CD4-positive, alpha-beta T cell treated with Interferon gamma for 1 hour (primary cell): ENCODE results near the gene ROGDI.

Experiments
- DNase-seq: peaks from one replicate; pipeline ENCODE4 v3.0.0-alpha.2; 2020

The ROGDI gene

DNA sequence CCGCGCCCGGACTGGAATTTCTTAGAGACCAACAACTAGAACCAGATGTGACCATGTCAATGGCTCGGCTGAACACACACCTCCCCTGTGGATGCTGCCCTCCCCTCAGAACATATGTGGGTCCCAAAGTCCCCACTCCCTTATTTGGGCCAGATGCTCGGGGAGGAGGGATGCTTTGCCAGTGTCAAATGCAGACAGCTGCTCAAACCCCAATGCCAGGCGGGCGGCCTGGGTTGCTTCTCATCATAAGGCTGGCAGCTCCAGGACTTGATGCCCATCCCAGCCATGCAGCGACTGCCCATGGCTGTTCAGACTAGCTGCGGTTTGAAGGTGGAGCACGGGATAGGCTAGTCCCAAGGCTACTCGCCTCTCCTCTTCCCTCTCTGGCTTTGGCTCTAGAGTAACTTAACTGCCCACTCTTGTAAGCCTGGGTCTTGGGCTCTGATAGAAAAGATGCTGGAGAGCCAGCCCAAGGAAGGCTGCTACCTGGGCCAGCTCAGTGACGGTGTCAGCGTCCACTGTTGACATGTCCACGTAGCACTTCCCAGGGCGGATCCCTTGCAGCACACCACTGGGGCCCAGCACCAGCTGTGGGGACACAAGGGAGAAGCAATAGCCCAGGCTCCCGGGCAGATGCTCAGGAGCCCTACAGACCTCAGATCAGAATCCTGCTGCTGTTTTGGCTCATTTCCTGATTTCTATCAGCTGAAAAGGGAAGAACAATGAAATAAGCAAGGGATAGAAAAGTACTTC is 11.0 kb upstream of the ROGDI start:
- DNase-seq: no peak

DNA sequence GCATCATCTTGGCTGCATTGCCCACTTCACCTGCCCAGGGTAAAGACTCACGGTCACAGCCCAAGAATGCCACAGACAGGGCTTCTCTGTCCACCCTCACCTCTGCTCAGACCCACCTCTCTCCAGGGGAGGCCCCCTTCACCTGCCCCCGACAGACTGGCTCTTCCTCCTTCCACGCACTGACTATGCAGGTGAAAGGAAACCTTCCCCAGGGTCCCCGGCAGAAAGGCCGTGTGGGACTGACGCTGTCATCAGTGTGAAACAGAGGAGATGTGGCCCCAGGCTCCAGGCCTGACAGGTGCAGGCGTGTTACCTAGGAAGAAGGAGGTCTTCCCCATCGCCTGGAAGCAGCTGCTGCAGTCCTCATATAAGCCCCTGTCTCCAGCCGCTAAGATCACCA is 9.3 kb upstream of the ROGDI start:
- DNase-seq: no peak

DNA sequence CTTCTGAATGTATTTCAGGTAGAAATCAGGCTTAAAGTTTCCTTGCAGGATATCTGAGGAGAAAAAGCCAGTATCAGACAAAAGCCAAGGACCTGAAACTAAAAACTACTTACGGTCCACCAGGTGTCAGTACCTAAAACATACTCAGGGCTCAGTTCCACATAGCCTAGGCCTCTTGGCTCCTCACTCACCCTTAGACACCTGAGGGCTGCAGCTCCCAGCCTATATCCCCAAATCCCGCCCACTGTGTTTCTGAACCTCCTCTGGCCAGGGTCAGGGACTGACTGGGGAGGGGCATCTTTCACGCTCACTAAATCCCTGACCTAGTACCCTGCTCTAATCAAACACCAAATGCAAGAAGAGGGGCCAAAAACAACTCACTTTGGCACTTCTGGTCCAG is 8.8 kb upstream of the ROGDI start:
- no peak for DNase-seq

DNA sequence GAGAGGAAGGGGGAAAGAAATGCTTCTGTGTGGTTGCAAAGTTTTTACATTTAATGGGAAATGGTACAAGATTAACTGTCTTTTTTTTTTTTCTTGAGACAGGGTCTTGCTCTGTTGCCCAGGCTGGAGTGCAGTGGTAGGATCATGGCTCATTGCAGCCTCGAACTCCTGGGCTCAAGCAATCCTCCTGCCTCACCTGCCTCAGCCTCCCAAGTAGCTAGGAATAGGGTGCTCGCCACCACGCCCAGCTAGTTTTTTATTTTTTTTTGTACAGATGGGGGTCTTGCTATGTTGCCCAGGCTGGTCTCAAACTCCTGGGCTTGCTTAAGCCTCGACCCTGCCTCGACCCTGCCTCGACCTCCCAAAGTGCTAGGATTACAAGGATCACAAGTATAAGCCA is 3.8 kb upstream of the ROGDI start:
- no peak for DNase-seq

DNA sequence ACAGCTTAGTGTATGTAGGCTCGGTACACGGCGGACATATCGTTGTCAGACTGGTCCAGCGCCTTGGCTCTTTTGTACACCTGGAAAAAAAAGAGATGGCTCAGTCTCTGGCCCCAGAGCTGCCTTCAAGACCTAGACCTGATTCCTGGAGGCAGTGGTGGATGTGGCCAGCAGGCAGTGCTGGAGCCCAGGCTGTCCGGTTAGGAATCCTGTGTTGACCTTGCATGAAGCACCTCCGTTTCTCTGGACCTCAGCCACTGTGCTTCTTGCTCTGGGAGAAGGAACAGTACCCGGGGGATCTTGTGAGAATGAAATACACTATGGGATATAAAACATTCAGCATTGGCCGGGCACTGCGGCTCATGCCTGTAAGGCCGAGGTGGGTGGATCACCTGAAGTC is 2.8 kb upstream of the ROGDI start:
- DNase-seq: no peak

DNA sequence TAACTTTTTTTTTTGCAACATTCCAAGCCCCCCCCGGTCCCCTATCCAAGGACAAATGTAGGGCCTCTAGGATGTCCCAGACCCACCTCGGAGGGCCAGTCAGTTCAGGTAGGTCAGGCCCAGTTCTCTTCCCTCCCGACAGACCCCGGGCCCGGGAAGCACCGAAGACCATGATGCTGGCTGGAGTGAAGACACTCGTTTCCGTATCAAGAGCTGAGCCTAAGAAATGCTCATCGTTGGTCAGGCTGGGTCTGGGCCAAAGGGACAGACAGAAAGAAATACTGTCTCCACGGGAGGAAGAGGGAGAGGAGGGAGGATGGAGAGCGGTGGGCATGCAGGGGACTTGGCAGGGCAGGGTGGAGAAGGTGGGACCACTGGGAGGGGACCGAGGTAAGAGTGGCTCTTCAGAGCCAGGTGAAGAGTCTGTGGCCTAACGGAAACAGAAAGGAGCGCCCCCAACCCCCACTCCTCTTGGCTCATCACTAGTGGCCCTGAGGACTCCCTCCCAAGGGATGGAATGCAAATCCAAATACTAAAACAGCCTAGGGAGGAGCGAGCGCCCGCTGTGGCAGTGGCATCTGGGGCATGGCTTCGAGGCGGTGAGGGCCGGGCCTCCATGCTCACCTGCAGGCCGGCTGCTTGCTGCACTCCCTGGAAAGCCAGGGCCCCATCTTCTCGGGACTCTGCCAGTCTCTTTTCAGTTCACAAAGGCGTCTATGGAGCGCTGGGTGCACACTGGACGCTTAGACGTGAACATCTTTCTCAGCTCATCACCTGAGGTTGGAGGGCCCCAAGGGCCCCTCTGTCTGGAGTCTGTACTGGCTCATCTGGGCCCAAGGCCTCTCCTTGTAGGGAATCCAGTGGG is 1.7 kb upstream of the ROGDI start:
- no peak for DNase-seq

DNA sequence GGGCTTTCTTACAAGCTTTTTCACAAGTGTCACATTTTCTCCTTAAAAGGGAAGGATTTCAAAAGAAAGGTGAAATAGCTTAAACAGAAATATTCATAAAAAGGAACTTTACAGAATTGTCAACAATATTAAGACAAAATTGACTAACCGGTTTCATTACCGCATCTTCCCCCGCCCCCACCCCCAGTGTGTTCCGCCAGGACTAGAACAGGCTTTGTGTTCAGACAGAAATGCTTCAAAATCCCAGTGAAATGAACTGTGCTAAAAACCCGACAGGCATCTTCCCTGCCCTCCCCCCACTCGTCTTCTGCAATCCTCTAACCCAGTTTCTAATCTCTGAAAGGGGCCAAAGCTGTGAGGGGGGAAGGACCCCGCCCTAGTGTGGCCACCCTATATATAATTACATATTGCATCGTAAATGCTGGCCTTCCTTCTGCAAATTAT is 990 bp upstream of the ROGDI start:
- DNase-seq: no peak

DNA sequence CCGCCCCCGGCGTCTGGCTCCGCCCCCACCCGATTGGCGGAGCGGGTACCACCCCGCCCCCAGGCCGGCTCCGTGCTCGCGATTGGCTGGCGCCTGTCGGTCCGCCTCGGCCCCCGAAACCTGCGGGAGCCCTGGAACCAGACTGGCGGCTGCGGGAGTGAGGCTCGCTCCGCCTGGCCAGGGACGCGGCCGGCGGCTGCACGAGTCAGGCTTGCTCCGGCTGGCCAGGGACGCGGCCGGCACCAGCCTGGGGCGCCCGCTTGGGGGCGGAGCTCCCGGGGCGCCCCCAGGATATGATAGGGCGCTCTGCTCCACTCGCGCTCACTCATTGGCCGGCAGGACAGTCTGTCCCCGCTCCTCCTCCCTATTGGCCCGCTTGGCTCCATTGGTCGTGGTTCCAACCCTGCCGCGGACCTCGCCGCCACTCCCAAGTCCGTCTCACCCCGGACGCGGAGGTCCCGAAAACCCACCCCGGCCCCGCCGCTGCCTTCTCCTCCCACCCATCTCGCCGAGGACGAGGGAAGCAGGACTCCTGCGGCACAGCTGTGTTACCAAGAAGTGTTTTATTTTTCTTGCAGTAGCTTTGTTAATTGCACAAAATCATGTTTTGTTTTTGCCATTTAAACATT is 340 bp upstream of the ROGDI start:
- peak; percentile 86 for DNase-seq

DNA sequence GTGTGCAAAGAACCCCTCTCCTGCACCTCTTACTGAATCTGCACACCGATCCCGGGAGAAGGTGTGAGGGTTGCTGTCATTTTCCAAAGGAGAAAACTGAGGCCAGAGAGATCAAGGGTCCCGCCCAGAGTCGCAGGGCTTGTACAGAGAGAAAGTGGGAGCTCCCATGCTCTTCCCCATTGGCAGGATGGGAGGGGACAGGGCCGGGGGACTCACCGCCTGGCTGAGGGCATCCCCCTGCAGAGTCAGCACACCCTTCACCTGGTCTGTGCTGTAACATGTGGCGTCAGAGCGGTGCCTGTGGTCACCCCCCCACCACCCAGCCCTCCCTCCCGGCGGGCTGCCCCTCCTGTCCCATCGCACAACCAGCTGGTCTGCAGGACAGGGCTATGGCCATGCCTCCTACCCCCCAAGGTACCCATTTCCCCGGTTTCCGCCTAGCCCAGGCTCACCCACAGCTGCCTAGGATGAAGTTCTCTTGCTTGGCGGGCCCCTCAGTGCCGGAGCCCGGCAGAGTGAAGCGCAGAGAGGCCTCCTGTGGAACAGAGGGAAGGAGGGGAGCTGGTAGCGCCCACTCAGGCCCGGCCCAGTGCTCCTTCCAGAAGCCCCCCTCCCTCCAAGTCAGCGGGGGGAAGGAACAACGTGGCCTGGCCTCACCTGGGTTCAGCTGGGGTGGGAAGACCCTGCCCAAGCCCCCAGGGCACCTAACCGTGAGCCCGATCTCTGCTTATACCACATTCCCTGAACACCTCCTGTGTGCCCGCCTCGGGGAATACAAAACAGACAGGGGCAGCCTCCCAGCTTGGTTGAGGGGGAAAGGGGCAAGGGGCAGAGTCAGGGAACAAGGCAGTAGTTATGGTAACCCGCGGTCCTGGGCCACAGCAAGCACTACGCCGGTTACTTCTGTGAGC is 1.1 kb downstream of the ROGDI start:
- no peak for DNase-seq

DNA sequence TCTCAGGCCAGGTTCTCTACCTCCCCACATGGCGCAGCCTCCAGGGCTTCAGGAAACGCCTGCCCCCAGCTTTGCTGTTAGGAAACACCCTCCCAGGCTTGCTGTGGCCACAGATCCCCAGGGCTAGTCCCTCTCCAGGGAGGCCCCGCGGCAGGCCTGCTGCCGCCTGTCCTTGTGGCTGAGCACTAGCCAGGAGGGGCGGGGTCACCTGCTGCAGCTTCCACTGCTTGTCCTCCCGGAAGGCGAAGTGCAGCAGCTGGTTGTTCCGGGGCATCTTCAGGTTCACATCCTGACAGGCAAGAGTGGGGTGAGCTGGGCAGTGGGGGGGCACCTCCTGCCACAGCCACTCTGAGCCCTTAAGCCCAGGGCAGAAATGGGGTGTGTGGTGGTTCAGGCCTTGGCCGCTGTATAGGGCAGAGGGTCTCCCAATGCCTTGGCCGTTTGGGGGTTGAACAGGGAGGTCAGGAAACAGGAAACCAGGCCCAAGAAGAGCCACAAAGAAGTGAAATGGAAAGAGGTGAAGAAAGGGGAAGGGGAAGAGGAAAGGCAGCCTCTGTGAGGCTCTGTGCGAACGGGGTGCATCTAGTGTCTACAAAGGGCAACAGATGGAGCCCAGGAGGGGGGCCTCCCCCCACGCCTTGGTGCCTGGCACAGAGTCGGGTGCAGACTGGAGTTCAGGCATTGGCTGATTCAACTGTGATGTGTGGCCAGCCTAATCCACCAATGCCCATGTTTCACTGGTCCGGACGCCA is 2.0 kb downstream of the ROGDI start:
- no peak for DNase-seq

DNA sequence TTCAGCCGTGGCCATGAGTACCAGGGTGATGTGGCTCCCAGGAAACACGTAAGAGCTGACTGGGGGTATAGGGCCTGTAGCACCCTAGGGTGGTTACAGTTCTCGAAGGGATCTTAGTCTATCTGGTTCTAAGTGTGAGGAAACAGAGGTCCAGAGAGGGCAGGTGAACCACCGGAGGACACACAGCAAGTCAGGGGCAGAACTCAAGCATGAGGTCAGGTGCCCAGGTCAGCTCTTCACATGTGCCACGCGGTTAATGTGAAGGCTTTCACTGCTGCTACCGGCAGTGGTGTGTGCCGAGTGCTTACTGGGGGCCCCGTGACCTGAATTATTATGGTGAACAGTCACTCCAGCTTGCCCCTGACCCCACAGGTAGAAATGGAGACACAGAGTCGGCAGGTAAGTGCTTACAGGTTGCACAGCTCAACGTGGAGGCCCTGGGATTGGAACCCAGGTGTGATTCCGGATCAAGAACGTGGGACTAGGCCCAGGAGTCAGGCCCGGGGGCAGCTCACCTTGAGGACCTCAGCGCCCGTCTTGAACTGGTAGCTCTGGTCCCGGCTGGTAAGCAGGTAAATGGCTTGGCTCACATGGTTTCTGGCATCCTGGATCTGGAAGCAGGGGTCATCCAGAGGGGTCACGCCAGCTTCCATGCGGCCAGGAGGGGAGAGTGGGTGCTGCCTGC is 3.1 kb downstream of the ROGDI start:
- DNase-seq: no peak

DNA sequence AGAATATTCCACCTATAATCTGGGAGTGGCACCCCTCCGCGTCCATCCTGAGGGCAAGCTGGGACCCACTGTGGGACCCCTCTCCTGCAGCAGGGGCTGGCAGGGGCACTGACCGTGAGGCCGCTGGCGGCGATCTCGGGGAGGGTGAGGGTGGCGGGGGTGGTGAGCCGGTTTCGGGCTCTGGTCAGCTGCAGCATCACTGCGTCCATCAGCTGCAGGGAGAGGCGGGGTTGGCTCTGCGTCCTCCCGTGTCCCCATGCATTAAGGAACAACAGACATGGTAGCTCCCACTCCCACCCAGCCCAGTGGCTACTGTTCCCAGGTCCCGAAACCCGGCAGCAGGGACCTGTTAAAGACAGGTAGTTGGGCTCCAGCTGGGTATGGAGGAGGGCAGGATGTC is 4.0 kb downstream of the ROGDI start:
- no peak for DNase-seq

DNA sequence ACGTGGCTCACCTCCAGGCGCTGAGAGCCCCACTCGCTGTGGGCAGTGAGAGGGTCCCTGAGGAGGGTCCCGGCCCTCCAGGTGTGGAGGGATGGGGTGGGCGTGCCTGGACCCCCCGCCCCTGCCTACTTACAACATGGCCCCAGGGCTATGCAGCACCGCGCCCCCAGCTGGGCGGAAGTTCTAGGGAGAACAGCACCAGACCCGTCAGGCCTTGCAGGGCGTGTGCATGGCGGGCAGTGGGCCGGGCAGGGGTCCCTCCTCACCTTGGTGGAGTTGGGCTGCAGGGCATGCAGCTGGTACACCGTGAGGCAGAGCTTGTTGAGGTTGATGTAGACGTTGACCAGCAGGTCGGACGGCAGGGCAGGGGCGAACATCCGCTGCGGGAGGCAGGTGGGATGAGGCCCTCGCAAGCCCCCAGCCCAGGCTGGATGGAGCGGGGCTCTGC is 4.6 kb downstream of the ROGDI start:
- no peak for DNase-seq

DNA sequence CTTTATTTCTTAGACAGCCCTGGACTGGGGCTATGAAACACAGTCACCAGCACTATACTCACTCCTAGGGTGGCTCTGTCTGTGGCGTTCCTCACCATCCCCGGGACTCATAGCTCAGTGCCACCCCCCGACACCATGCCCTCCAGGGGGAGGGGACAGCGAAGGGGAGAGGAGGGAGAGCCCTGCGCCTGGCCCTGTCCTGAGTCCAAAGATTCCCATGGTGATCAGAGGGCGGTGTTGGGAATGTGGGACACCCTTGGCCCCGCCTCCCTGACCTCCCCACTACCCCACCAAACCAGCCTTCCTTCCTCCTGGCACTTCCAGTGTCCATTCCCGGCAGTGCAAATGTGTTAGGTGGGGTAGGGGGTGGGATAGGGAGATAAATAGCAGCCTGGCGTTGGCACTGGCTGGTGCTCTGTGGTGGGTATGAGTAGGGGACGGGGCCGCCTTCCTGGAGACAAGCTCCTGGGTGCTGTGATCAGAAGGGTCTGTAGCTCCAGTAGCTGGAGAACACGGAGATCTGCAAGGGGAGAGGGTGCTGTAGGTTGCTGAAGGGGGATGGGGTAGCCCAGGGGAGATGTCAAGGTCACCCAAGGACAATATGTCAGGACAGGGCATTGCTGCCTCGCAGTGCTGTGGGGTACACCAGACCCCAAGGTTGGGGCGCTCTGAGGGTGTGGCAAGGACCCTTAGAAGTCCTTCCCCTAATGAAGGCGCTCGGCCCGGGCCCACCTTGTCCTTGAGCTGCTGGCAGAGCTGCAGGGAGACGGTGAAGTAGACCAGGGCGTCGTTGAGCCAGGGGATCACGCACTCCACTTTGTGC is 5.2 kb downstream of the ROGDI start:
- DNase-seq: no peak

DNA sequence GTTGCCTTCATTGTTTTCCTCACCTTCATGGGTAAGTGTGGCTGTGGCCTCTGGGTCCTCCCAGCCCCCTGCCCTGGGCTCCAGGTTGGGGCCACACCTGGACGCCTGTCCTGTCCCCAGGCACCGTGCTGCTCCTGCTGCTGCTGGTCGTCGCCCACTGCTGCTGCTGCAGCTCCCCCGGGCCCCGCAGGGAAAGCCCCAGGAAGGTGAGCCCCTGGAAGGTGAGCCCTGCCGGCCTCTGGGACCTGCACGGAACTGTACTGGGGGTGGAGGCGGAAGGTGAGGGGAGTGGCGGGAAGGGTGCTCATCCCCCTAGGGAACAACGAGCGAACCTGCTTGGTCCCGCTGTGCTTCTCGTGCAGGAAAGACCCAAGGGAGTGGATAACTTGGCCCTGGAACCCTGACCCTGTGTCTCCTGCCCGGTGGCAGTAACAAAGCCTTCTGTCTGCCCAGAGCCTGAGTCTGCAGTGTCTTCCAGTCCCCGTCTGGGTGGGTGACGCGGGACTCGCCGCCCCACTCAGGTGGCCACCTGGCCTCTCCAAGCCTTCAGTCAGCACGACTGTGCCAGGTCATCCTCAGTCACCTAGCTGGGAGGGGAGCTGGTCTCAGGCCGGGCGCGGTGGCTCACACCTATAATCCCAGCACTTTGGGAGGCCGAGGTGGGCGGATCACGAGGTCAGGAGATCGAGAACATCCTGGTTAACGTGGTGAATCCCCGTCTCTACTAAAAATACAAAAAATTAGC is 6.4 kb downstream of the ROGDI start:
- DNase-seq: no peak

DNA sequence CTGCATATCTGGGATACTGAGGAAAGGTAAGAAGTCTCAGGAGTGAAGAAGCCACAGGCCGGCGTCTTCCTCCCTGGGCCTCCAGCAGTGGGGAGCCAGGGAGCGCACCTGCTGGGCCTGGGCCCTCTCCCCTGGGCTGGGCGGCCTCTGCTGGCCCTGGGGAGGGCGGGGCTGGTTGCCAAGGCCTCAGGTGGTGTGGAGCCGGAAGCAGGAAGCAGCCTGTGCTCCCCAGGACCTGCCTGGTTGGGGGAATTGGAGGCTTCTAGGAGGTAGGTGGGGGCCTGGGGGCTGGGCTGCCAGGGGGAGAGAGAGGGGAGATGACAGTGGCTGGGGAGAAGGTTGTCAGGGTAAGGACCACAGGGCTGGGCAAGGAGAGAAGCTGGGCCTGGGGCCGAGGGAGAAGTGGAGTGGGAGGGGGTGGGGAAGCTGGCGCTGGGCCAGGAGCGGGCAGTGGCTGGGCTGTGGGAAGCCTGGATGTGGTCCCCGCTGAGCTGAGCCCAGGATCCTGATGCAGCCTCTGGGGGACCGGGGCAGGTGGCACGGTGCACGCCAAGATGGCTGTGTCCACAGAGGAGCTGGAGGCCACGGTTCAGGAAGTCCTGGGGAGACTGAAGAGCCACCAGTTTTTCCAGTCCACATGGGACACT is 7.1 kb downstream of the ROGDI start, which contains the start of gene SMIM22:
TSS of gene SMIM22 (plus strand) at position 189 of the 647 bp plus-strand sequence. CDS start at position 555, 366 bp downstream.
- DNase-seq: no peak

DNA sequence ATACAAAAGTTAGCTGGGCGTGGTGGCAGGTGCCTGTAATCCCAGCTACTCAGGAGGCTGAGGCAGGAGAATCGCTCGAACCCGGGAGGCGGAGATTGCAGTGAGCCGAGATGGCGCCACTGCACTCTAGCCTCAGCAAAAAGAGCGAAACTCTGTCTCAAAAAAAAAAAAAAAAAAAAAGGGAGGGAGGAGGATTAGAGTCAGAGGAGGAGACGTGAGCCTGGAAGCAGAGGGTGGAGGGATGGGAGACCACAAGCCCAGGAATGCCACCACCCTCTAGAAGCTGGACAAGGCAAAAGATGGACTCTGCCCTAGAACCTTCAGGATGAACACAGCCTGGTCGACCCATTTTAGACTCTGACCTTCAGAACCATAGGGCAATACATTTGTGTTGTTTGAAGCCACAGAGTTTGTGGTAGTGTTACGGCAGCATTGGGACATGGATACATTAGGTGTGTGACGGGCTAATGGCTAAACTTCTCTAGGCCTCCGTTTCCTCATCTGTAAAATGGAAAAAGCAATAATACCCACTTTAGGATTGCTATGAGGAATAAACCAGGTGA is 9.4 kb downstream of the ROGDI start:
- no peak for DNase-seq

DNA sequence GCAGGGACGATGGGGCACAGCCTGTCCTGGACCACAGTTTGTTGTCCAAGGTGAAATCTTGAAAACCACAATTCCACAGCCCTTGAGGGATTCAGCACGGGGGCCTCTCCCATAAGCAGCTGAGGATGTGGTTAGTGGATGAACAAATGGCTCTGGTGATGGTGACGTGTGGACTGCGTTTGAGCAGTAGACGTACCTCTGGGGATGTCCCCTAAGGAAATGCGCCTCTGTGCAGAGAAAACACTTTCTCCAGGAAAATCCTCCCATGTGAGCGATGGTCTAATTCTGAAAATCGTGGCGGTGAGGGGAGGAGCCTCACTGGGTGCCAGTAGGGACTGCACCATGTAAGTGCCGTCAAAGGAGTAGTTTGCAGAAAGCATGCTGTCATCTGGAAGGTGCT is 11.6 kb downstream of the ROGDI start:
- no peak for DNase-seq

DNA sequence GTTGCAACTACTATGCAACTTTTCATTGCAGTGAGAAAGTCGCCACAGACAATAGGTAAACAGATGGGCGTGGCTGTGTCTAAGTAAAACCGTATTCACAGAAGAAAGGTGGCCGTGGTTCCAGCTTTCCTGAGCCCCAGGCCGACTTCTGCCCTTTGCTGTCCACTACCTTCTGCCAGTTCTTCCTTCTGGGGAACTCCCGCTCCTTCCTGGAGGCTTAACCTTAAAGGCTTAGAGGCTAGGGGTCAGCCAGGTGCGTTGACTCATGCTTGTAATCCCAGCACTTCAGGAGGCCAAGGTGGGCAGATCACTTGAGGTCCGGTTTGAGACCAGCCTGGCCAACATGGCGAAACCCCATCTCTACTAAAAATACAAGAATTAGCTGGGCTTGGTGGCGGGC is 12.2 kb downstream of the ROGDI start:
- DNase-seq: no peak
